ENCODE data around the gene DICER1.

DNA sequence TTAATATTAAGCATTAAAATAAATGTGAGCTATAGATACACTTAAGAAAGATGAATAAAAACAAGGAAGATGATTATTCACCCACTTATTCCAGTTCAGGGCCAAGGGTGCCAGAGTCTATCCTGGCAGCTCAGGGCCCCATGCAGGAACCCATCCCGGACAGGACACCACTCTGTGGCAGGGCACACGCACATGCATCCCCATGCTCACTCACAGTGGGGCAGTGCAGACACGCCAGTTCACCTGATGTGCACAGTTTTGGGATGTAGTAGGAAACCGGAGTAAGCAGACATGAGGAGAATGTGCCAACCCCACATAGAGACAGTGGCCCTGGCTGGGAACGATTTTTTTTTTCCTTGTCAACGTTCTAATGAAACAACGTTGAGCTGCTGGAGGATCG lies 47.2 kb downstream of the DICER1 start:
- no peak for TF ChIP-seq POLR2A (IDR thresholded peaks at IDR 0.05)
- TF ChIP-seq, protein P1, sequence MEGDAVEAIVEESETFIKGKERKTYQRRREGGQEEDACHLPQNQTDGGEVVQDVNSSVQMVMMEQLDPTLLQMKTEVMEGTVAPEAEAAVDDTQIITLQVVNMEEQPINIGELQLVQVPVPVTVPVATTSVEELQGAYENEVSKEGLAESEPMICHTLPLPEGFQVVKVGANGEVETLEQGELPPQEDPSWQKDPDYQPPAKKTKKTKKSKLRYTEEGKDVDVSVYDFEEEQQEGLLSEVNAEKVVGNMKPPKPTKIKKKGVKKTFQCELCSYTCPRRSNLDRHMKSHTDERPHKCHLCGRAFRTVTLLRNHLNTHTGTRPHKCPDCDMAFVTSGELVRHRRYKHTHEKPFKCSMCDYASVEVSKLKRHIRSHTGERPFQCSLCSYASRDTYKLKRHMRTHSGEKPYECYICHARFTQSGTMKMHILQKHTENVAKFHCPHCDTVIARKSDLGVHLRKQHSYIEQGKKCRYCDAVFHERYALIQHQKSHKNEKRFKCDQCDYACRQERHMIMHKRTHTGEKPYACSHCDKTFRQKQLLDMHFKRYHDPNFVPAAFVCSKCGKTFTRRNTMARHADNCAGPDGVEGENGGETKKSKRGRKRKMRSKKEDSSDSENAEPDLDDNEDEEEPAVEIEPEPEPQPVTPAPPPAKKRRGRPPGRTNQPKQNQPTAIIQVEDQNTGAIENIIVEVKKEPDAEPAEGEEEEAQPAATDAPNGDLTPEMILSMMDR (IDR thresholded peaks at IDR 0.05): no peak

Measured in heart left ventricle (tissue), 13 donors.